GM12878 (cell line): ENCODE data around the gene ADGRG2. TPM values are rescaled to one million over a fixed set of nuclear protein-coding genes. Genes with fewer than 3 reads are reported as not detected.

Experiments
- ATAC-seq: fragments of 200-7000 bp; cut with Tn5 transposase; 3 replicates; pipeline ENCODE4 v1.9.1; 2020; ENCODE audit warnings: mild to moderate bottlenecking, moderate library complexity
- BruUV-seq: library from RNA; stranded (reverse); fragments of 400-500 nt; replicated peaks from 2 replicates; lab custom pipeline; 2021; lab: Mats Ljungman, UMichigan
- CTCF ChIA-PET: fragments of 300-600 bp; sonication (Branson Sonifier 250); formaldehyde crosslinking; extraction: SDS; loops from one replicate; lab custom pipeline; 2021; ENCODE audit warnings: inconsistent platforms; lab: Yijun Ruan, JAX
- POLR2A ChIA-PET: fragments of 350-600 bp; formaldehyde crosslinking; extraction: SDS; loops from one replicate; lab custom pipeline; 2021; ENCODE audit warnings: inconsistent platforms; lab: Charles Lee
- RAD21 ChIA-PET: fragments of 300-600 bp; sonication (Branson Sonifier 250); formaldehyde crosslinking; loops from one replicate; lab custom pipeline; 2023; ENCODE audit warnings: antibody characterized with exemption; ENCODE audit not compliant: unreplicated experiment; lab: Charles Lee
- SMC1A ChIA-PET: fragments of 300-600 bp; sonication (Branson Sonifier 250); formaldehyde crosslinking; loops from one replicate; lab custom pipeline; 2023; ENCODE audit not compliant: unreplicated experiment, uncharacterized antibody; lab: Charles Lee
- DNase-seq: peaks from one replicate; pipeline ENCODE4 v3.0.0-alpha.2; 2011; ENCODE audit warnings: low read depth, low spot score
- FAIRE-seq: peaks from 3 replicates; lab custom pipeline; 2011; peaks lifted over from hg19 to GRCh38; lab: Jason Lieb, UNC
- H2AFZ ChIP-seq: 2 replicates; pipeline ENCODE4 v1.6.0; 2011; ENCODE audit warnings: low read depth, low read length, control low read depth; ENCODE audit not compliant: control insufficient read depth
- H3K27ac ChIP-seq: 2 replicates; pipeline ENCODE4 v1.5.1; 2011; ENCODE audit warnings: control low read depth; ENCODE audit not compliant: control insufficient read depth, insufficient read depth
- H3K27me3 ChIP-seq, 2 experiments: replicated peaks in 1 of 2; 2 replicates each; pipeline versions ENCODE4 v1.6.0 to v1.6.1; 2011; ENCODE audit warnings: low read length in 1 of 2; ENCODE audit not compliant: control insufficient read depth in 2 of 2, insufficient read depth in 2 of 2
- H3K36me3 ChIP-seq, 2 experiments: 2 replicates each; pipeline ENCODE4 v1.5.1; 2011; ENCODE audit warnings: low read length in 1 of 2; ENCODE audit not compliant: control insufficient read depth in 2 of 2, insufficient read depth in 2 of 2
- H3K4me1 ChIP-seq: 2 replicates; pipeline ENCODE4 v1.6.1; 2011; ENCODE audit warnings: mild to moderate bottlenecking, low read length, moderate library complexity, mixed read lengths; ENCODE audit not compliant: control insufficient read depth, insufficient read depth
- H3K4me2 ChIP-seq: 2 replicates; pipeline ENCODE4 v1.6.0; 2011; ENCODE audit warnings: control low read depth; ENCODE audit not compliant: control insufficient read depth, insufficient read depth
- H3K4me3 ChIP-seq: fragments of 200-600 bp; sonication (generic); 2 replicates; pipeline ENCODE4 v1.5.1; 2016
- H3K79me2 ChIP-seq: 2 replicates; pipeline ENCODE4 v1.6.0; 2011; ENCODE audit warnings: low read length; ENCODE audit not compliant: control insufficient read depth, insufficient read depth
- H3K9ac ChIP-seq: 2 replicates; pipeline ENCODE4 v1.8.0; 2011; ENCODE audit warnings: low read length, control low read depth, mixed read lengths; ENCODE audit not compliant: control insufficient read depth, insufficient read depth
- H3K9me3 ChIP-seq: replicated peaks from 3 replicates; pipeline ENCODE4 v1.5.1; 2011; ENCODE audit warnings: mild to moderate bottlenecking, low read length; ENCODE audit not compliant: control insufficient read depth, insufficient read depth
- H4K20me1 ChIP-seq: 2 replicates; pipeline ENCODE4 v1.6.0; 2011; ENCODE audit not compliant: control insufficient read depth, insufficient read depth
- GABPA ChIP-seq: IDR thresholded peaks from 2 replicates; pipeline ENCODE4 v1.6.1; 2014; ENCODE audit warnings: antibody characterized with exemption, low read depth, mild to moderate bottlenecking, inconsistent platforms
- NR2C2 ChIP-seq: IDR thresholded peaks from 2 replicates; pipeline ENCODE4 v1.6.1; 2011; ENCODE audit warnings: borderline replicate concordance, low read depth; ENCODE audit not compliant: control insufficient read depth, insufficient read length
- WGBS: methylation state at CpG from one replicate; pipeline ENCODE4 v1.1.6; 2016; ENCODE audit warnings: low lambda C conversion rate; ENCODE audit not compliant: insufficient replicate concordance, insufficient coverage; ENCODE audit errors: missing lambda C conversion rate; 5-methylcytosine and 5-hydroxymethylcytosine counted together
- in situ Hi-C: fragments of 300-500 bp; cut with MboI; formaldehyde crosslinking; loops from 9 replicates; pipeline ENCODE4 v1.14.3; 2018; ENCODE audit warnings: mixed read lengths
- intact Hi-C: fragments of 100-400 bp; cut with micrococcal nuclease; formaldehyde crosslinking; loops from one replicate; pipeline ENCODE4 v1.14.2; 2022; ENCODE audit not compliant: unreplicated experiment
- polyA plus RNA-seq, 11 experiments: library from polyadenylated mRNA; depleted of rRNA in 4 of 11; unstranded in 6 of 11; stranded (reverse) in 5 of 11; fragments of >200 nt; fragmentation: Nextera tagmentation in 4 of 11; fragmentation: Illumina TruSeq in 1 of 11; extraction: Ambion mirVana in 4 of 11; extraction: Trizol in 1 of 11; gene quantifications; 1 replicate in 1 of 11; 2 replicates in 10 of 11; pipeline versions ENCODE4 v1.2.1 to v1.2.3, GENCODE V29; 2011 to 2016; ENCODE audit warnings: inconsistent platforms in 2 of 11, missing spikeins in 2 of 11, low read depth in 1 of 11
- total RNA-seq, 4 experiments: library from RNA; depleted of rRNA in 3 of 4; stranded (reverse); fragments of >200 nt in 3 of 4; fragmentation: Illumina TruSeq in 1 of 4; extraction: Trizol in 1 of 4; gene quantifications; 2 replicates each; pipeline versions ENCODE4 v1.2.1 to v1.2.3, GENCODE V29; 2013 to 2021
- TF ChIP-seq, protein P1 (sequence below): fragments of 450-650 bp; IDR thresholded peaks from 2 replicates; pipeline ENCODE4 v1.6.1; 2017; ENCODE audit warnings: borderline replicate concordance
- TF ChIP-seq, protein P2 (sequence below), 3 experiments: IDR thresholded peaks in 2 of 3; conservative IDR thresholded peaks in 1 of 3; 2 replicates each; pipeline ENCODE4 v1.5.1; 2011; ENCODE audit warnings: low read depth in 3 of 3, low read length in 3 of 3, mild to moderate bottlenecking in 3 of 3, control low read depth in 2 of 3, moderate library complexity in 2 of 3, inconsistent platforms in 1 of 3, mixed read lengths in 1 of 3; ENCODE audit not compliant: control insufficient read depth in 2 of 3, insufficient read depth in 1 of 3; ENCODE audit errors: extremely low read depth in 1 of 3

Gene ADGRG2
- total and polyA plus RNA-seq, 10 of the 15 experiments (the other 5 are each of a cell fraction or from before 2014, with no cell fraction given): 0.02 to 0.29 (median 0.05) TPM; not detected in 5

DNA sequence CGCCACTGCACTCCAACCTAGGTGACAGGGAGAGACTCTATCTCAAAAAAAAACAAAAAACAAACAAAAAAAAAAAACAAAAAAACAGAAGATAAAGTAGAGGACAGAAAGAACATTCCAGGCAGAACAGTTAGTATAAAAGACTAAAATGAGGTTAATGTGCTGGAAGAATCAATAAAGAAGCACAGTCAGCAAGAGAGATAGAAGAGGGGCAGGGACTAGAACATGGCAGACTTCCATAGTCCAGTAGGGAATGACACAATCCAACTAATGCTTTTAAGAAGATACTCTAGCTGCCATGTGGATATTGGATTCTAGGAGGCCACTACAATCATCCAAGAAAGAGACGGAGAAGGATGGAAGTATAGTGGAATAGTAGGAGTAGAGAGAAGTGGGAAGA lies 11.6 kb downstream of the ADGRG2 start (continued):
- TF ChIP-seq, protein P1, sequence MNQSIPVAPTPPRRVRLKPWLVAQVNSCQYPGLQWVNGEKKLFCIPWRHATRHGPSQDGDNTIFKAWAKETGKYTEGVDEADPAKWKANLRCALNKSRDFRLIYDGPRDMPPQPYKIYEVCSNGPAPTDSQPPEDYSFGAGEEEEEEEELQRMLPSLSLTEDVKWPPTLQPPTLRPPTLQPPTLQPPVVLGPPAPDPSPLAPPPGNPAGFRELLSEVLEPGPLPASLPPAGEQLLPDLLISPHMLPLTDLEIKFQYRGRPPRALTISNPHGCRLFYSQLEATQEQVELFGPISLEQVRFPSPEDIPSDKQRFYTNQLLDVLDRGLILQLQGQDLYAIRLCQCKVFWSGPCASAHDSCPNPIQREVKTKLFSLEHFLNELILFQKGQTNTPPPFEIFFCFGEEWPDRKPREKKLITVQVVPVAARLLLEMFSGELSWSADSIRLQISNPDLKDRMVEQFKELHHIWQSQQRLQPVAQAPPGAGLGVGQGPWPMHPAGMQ: no peak
- TF ChIP-seq, all 136 proteins: peak for 0

DNA sequence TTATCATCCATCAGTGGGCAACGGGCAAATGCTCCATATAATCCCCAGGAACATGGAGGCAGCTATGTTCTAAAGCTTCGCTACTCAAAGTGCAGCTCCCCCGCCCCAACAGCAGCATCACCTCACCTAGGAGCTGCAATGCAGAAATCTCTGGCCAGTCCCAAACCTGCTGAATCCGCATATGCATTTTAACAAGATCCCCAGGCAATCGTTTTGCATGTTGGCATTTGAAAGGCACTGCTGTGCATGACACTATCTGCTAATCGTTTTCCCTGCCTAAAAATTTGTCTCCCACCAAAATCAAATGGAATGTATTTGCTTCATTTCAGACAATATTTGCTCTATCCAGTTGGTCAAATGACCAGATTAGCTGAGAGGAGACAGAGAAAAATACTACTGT lies 15.2 kb downstream of the ADGRG2 start:
- 27% methylated on average over 6 of the region's 6 CpGs for WGBS
- intact Hi-C loops: no loop called here
- in situ Hi-C loops: no loop called here
- H3K36me3 ChIP-seq: no peaks in the 10 kb centered on the region
- no peaks in the 10 kb centered on the region for H3K9me3 ChIP-seq
- ChIA-PET RAD21 (no interaction called here), CTCF (no interaction called here)
- DNase-seq: no peak
- BruUV-seq: no TSS peak
- no peaks in the 10 kb centered on the region for H4K20me1 ChIP-seq
- no peaks in the 10 kb centered on the region for H3K79me2 ChIP-seq
- no peak for TF ChIP-seq GABPA
- TF ChIP-seq, protein P2, sequence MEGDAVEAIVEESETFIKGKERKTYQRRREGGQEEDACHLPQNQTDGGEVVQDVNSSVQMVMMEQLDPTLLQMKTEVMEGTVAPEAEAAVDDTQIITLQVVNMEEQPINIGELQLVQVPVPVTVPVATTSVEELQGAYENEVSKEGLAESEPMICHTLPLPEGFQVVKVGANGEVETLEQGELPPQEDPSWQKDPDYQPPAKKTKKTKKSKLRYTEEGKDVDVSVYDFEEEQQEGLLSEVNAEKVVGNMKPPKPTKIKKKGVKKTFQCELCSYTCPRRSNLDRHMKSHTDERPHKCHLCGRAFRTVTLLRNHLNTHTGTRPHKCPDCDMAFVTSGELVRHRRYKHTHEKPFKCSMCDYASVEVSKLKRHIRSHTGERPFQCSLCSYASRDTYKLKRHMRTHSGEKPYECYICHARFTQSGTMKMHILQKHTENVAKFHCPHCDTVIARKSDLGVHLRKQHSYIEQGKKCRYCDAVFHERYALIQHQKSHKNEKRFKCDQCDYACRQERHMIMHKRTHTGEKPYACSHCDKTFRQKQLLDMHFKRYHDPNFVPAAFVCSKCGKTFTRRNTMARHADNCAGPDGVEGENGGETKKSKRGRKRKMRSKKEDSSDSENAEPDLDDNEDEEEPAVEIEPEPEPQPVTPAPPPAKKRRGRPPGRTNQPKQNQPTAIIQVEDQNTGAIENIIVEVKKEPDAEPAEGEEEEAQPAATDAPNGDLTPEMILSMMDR (IDR thresholded peaks at IDR 0.05 in 2 of 3, conservative IDR thresholded peaks at IDR 0.05 in 1 of 3; ENCODE audit: control insufficient read depth in 2 of 3, extremely low read depth in 1 of 3, insufficient read depth in 1 of 3, low read depth in 3 of 3, low read length in 3 of 3): no peak
- TF ChIP-seq NR2C2: no peak
- TF ChIP-seq, all 136 proteins: peak for 0
- H3K4me1 ChIP-seq: no peaks in the 10 kb centered on the region
- H3K9ac ChIP-seq: no peak overlapping the region
- no peaks in the 10 kb centered on the region for H3K27me3 ChIP-seq
- H3K4me3 ChIP-seq: no peak overlapping the region
- POLR2A ChIA-PET: no interaction called here
- H3K27ac ChIP-seq: no peak overlapping the region
- no peak overlapping the region for H2AFZ ChIP-seq
- SMC1A ChIA-PET: interaction anchor here (0.7 kb wide), 1 partner anchor 15 kb away, joined by 3 read pairs; no protein-coding TSS in a partner anchor
- H3K4me2 ChIP-seq: no peak overlapping the region
- no peak for ATAC-seq
- no peak for FAIRE-seq
